Cardiac muscle cell (in vitro differentiated cells and primary cell): ENCODE results near the gene JARID2. TPM values are rescaled to one million over a fixed set of nuclear protein-coding genes. Genes with fewer than 3 reads are reported as not detected.

Experiments
- DNase-seq, 2 donors: peaks; one replicate each; pipeline versions ENCODE4 v3.0.0 to v3.0.0-alpha.2; 2010 to 2017; ENCODE audit warnings: low read depth in 1 of 2, low spot score in 1 of 2
- H3K27ac ChIP-seq: fragments of 200-600 bp; sonication (generic); 2 replicates; pipeline ENCODE4 v1.5.1; 2016
- H3K27me3 ChIP-seq: fragments of 200-600 bp; sonication (generic); 2 replicates; pipeline ENCODE4 v1.6.0; 2016; ENCODE audit warnings: control low read depth
- H3K36me3 ChIP-seq: fragments of 200-600 bp; sonication (generic); 2 replicates; pipeline ENCODE4 v1.5.1; 2016; ENCODE audit warnings: control low read depth
- H3K4me1 ChIP-seq: fragments of 200-600 bp; sonication (generic); 2 replicates; pipeline ENCODE4 v1.8.1; 2017; ENCODE audit warnings: low read depth, mild to moderate bottlenecking, mixed run types
- H3K4me3 ChIP-seq: fragments of 200-600 bp; sonication (generic); 2 replicates; pipeline ENCODE4 v1.5.1; 2016; ENCODE audit warnings: mild to moderate bottlenecking
- H3K9me3 ChIP-seq: fragments of 200-600 bp; sonication (generic); 2 replicates; pipeline ENCODE4 v1.5.1; 2017; ENCODE audit warnings: low read depth, mild to moderate bottlenecking, control low read depth
- CTCF ChIP-seq: IDR thresholded peaks from 2 replicates; pipeline ENCODE4 v1.5.1; 2012; ENCODE audit warnings: low read depth, mild to moderate bottlenecking, low read length
- polyA plus RNA-seq: library from polyadenylated mRNA; unstranded; fragments of >200 nt; fragmentation: Nextera tagmentation; extraction: Ambion mirVana; gene quantifications from 2 replicates; pipeline ENCODE4 v1.2.1, GENCODE V29; 2016
- total RNA-seq: library from RNA; depleted of rRNA; stranded (reverse); fragments of >200 nt; gene quantifications from 2 replicates; pipeline ENCODE4 v1.2.3, GENCODE V29; 2016

JARID2 gene
- total and polyA plus RNA-seq, 2 experiments from 2014 or later, result 9.7 to 26.4 TPM

DNA sequence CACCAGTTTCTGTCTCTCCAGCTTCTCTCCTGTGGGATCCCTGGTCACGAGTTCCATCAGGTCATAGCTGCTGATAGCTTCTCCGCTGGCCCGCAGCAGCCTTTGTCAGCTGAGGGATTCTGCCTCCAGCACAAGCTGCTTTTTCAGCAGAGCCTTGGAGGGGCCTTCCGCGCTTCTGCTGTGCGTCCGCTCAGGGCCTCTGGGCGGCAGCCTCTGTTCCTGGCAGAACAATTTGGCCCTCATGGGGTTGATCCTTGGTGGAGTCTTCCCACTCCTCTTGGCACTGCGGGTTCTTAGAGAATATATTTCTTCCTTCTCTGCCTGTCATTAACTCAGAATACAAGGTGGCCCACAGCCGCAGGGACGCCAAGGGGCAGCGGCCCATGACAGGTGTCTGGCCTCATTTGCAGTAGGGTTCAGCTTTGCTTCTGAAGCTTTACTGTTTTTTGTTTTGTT is 258.2 kb downstream of the JARID2 start:
- no peaks in the 10 kb centered on the region for H3K4me1 ChIP-seq
- H3K4me3 ChIP-seq, result no peak overlapping the region
- TF ChIP-seq CTCF, result peak; percentile 15
- no peaks in the 10 kb centered on the region for H3K9me3 ChIP-seq
- DNase-seq, result peak in 1 of 2 donors; percentile 39
- peaks cover 4% of the 10 kb centered on the region for H3K36me3 ChIP-seq
- no peaks in the 10 kb centered on the region for H3K27me3 ChIP-seq
- H3K27ac ChIP-seq, result no peak overlapping the region

DNA sequence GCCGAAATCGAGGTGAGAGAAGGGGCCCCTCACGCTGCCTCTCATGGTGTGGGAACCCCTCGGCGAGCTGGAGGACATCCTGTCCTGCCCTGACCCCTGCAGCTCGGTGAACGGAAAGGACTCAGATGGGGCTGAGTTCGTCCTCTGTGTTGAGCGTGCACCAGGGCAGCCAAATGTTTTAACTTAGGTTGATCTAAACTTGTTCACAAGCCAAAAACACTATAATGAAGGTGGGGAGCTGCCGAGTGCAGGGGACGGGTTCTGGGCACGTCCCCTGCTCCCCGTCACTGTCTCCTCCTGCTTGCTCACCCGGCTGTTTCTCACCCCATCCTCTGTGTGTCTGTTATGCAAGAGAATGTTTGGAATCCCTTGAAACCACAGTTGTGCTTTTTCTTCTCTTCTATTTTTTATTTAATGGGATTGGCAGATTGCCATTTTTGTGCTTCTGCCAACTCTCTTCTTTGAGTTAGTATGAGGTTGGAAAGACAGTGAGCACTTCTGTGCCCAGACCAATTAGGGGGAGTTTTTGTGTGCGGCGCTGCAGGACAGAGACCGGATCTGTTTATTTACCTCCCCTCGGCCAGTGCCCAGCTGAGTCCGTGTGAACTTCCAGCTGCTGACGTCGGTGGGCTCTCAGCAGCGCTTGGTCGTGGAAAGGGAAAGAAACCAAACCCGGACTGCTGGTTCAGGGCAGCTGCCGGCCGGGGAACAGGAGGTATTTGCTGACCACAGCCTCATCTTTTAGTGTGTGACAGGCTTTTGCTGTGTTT is 258.9 kb downstream of the JARID2 start:
- Histone ChIP-seq H3K27me3 (no peaks in the 10 kb centered on the region), H3K27ac (no peak overlapping the region), H3K4me3 (no peak overlapping the region), H3K4me1 (no peaks in the 10 kb centered on the region), H3K36me3 (peaks cover 4% of the 10 kb centered on the region), H3K9me3 (no peaks in the 10 kb centered on the region)
- peak in 1 of 2 donors; percentile 98 for DNase-seq
- no peak for TF ChIP-seq CTCF

- H3K4me1 ChIP-seq, result no peaks in the 10 kb centered on the region
- no peak overlapping the region for H3K27ac ChIP-seq
- no peak overlapping the region for H3K4me3 ChIP-seq
- TF ChIP-seq CTCF, result no peak
- no peaks in the 10 kb centered on the region for H3K9me3 ChIP-seq
- H3K27me3 ChIP-seq, result no peaks in the 10 kb centered on the region
- DNase-seq, result no peak
- H3K36me3 ChIP-seq, result peaks cover 4% of the 10 kb centered on the region
Measured at GRCh38 chr6:15505463-15505918, 259.6 kb downstream of the JARID2 start.

DNA sequence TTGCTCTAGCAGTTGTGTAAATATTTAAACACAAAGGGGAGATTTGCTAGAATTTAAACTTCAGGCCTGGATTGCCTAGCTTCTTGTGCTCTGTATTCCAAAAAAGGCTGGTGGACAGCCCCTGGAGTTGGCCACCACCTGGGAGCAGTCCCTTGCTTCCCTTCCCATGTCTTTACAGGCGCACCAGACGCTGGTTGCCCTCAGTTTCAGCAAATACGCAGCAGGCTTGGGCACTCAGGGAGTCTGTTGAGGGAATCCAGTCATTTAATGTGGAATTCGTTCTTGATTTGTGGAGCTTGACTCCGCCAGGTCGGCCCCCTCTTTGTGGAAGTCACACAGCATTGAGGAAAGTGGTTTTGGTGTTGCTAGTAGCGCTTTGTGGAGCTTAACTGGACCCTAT is 260.2 kb downstream of the JARID2 start:
- H3K36me3 ChIP-seq, result peaks cover 4% of the 10 kb centered on the region
- TF ChIP-seq CTCF, result no peak

DNA sequence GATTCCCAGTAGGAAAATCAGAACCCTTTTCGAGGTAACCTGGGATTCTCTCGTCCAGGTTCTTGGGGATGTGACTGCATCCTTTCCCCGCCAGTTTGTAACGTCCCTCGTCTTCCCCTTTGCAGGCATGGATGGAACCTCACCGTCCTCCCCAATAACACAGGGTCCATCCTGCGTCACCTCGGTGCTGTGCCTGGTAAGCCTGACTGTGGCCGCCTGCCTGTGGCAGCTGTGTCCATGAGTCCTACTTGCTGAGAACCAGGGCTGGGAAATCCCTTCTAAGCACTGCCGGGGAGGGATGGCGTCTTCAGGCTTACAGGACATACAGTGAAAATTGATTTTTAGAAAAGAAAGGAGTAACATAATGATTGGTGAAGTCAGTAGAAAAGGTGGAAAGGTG is 261.4 kb downstream of the JARID2 start:
- DNase-seq, result no peak
- Histone ChIP-seq H3K27ac (no peak overlapping the region), H3K36me3 (peaks cover 7% of the 10 kb centered on the region), H3K4me3 (no peak overlapping the region), H3K4me1 (no peaks in the 10 kb centered on the region), H3K9me3 (no peaks in the 10 kb centered on the region), H3K27me3 (no peaks in the 10 kb centered on the region)
- no peak for TF ChIP-seq CTCF

More for the DNA sequence above, 260.2 kb downstream of the JARID2 start:
- DNase-seq, result no peak
- Histone ChIP-seq H3K4me3 (no peak overlapping the region), H3K27ac (no peak overlapping the region), H3K4me1 (no peaks in the 10 kb centered on the region), H3K27me3 (no peaks in the 10 kb centered on the region), H3K9me3 (no peaks in the 10 kb centered on the region)
